Non-pigmented ciliary epithelial cell (primary cell): ENCODE measurements around the gene UCP3.

Experiments
- DNase-seq: peaks from one replicate; pipeline ENCODE4 v3.0.0-alpha.2; 2010; ENCODE audit warnings: low read depth

Gene UCP3

DNA sequence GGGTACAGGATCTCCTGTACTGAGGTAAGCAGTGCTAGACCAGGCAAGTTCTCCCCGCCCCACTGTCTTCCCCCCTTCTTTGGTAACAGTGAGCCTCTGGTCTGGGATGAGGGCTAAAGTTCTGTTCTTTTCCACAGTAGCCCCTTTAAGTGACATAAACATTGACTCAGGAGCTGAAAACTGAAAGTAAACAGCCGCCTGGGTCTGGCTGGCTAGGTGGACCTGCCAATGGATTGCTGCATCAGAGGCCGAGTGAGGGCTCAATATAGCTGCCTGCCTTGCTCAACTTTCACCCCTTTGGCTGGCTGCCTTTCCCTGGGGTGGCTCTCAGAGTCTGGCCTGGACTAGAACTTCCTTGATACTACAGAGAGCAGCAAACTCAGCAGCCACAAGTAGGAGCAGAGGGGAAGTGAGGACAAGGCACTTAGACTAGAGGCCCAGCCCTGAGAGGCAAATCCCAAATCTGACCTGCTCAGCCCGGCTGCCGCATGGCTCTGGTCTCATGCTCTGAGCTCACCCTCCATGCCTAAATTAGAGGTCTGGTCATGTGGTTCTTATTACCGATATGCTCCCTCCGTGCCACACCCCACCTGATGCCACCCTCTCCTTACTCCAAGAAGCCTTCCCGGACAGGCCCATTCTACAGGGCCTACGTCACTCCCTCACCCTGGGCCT is 9.6 kb upstream of the UCP3 start:
- no peak for DNase-seq

DNA sequence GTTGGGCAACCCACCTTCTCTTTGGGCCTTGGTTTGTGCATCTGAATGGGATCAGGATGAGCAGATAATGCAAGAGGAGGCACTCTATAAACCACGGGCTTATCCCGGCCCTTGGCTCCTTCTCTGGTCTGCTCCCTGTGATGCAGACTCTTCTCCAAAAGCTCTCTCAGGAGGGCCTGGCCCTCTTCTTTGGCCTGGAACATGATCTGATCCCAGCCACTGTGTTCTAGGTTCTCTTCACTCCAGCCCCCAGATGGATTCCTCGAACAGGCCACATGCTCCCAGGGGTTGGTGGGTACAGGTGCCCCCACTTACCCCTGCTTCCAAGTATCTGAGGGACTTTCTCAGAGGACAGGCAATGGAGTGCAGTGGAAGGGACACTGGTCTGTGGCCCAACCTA is 8.7 kb upstream of the UCP3 start:
- no peak for DNase-seq

DNA sequence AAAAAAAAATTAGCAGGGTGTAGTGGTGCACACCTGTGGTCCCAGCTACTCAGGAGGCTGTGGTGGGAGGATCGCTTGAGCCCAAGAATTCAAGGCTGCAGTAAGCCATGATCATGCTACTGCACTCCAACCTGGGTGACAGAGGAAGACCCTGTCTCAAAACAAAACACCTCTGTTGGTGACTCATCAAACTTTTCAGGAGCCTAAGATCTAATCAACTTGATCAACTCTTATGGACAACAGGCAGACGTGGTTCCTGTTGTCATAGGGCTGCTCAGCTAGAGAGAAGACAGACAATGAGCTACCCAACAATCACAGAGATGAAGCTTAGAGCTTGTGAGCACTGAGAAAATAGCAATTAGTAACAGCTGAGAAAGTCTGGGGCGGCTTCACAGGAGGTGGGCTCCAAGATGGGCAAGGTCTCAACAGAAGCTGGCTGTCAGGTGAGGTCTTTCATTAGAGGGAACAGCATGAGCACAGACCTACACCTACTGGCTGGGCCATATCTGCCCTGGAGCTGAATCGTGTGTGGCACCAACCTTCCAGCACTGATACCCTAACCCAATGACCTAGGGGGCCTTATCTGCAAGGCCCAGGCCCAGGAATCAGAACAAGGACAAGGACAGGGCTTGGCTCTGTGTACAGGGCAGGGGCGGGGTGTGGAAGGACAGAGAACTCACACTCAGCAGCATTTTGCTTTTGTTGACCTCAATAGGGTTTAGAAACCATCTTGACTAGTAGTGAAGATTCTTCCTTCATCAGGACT is 7.2 kb upstream of the UCP3 start:
- DNase-seq, result no peak

DNA sequence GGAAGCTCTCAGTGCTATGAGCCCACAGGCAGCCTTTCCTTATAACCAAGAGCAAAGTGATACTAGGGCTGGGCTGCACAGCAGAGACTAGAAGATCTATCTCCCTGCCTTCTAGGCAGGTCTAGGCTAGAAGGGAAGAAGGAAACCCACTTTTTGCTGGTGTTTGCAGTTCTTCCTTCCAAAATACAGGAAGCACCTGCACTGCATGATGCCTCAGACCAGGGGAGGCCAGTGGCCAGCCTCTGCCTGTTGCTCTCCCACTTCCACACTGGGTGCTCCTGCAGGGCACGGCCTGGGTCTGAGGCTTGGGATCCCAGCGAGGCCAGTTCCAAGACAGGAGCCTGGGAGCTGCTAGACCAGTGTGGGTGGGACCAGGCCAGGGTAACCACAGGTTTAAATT is 6.0 kb upstream of the UCP3 start:
- no peak for DNase-seq

DNA sequence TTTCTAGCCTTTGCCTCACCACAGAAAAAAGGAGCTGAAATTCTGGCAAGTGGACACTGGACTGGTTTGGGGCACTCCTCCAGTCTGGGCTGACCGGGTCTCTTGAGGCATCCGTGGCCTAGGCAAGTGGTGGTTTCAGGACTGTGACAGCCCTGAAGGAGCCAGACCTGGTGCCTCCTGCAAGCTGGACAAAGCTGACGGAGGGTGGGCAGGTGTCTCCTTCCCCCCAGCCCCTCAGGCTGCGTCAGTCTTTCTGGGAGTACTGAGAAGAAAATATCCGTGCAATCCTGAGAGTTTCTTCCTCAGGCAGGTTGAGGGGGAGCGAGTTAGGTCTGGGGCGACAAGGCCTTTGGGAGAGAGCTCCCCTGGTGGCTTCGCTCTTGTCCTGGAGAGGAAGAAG is 4.3 kb upstream of the UCP3 start:
- DNase-seq, result no peak

DNA sequence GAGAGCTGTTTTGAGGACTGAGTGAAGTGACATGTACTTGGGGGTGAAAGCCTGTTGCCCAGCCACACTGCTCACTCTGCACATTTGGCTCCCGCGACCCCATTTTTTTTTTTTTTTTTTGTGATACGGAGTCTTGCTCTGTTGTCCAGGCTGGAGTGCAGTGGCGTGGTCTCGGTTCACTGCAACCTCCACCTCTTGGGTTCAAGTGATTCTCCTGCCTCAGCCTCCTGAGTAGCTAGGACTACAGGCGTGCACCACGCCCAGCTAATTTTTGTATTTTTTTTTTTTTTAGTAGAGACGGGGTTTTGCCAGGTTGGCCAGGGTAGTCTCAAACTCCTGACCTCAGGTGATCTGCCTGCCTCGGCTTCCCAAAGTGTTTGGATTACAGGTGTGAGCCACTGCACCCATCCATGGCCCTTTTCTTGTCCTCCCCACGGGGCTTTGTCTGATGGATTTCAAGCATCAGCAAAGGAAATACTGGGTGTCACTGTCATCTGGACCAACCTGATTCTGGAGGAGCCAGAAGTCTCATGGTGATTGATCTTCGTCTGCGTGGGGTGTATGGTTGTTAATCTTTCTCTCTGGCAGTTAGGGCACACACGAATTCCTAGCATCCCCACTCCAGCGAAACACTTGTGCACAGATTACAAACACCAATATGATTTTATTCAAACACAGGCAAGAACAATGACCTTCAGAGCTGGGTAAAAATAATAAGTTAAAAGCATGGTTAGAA is 3.4 kb upstream of the UCP3 start:
- DNase-seq, result no peak

DNA sequence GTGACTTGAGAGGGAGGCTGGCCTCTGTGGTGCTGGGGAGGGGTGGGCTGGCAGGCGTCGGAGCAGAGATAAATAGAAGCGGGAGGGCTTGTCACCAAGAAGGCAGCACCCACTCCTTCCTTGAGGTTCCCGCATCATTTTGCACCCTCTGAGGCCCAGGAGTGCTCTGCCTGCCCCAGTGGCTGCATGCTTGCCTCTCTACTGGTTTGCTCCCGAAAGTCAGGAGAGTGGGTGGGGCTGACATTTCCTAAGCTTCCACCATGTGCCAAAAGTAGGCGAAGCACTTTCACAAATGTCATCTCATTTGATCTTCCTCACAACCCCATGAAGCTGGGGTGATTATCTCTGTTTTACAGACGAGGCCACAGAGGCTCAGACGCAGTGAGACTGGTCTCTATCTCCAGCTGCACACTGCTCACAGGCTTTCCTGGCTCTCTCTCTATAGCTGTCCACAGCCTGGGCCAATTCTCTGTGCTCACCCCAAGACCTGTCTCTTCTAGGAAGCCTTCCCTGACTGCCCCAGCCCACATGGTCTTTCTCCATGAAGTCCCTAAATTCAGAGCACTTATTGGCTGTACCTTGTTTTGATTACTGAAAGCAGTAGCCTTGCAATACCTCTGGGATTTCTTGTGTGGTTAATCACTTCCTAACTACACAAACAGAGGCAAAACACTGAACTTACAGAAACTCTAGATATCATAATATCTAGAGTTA is 2.6 kb upstream of the UCP3 start:
- no peak for DNase-seq

DNA sequence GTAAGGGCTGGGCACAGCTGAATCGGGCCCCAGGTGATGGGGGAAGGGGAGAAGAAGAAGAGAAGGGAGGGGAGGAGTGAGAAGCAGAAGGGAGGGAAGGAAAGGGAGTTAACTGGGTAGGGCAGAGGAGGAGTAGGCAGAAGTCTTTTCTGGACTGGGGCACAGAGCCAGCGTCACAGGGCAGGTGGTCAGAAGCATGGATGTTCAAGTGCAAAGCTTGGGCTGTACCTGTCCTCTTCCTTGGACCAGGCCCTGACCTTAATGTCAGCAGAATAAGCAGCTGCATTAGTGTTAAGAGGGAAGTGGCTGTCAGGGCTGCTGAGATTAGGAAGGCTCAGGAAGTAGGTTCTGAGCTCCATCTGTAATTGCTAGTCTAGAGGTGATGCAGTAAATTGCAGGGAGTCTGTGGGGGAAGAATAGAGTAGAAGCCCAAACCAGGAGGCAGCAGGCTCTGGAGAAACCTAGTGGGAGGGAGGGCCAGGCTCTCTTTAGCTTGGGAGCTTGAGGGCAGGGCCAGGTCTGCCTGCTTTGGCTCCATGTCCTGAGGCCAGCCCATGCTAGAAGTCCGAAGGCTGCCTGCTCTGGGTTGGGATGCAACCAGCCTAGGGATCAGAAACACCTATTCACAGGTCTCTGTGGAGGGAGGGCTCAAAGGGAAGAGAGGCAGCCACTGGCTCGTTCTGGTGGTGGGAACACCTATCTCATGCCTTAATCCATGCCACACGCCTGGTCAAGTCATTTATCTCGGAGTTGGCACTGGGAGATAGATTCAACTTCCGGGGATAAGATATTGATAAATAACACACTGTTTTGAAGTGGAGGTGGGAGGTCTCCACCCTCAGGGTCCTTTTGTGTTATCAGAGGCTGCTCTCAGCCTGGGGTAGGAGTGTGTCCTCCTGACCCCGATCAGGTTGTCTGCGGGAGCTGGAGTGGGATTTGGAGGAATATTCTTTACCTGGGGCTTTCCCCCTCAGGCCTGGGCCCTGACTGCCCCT is 1.7 kb upstream of the UCP3 start:
- DNase-seq, result no peak

DNA sequence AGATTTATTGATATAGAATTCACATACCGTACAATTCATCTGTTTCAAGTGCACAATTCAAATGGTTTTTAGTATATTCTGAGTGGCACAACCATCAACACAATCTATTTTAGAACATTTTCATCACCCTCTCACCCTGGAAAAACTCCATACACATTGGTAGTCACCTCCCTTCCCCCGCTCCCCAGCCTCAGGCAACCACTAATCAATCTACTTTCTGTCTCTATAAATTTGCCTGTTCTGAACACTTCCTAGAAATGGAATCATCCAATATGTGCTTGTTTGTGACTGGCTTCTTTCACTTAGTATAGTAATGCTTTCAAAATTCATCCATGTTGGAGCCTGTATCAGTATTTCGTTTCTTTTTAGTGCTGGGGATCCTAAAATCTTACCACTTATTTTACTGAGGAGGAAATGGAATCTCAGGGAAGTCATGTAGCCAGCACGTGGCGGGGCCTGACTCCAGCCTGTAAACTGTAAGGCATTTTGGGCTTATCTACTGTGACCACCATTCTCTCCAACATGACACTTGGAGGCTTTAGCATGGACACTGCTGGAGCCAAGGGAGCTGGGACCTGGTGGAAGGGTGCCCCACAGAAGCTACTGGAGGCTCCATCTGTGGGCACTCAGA is 905 bp upstream of the UCP3 start:
- DNase-seq, result no peak

DNA sequence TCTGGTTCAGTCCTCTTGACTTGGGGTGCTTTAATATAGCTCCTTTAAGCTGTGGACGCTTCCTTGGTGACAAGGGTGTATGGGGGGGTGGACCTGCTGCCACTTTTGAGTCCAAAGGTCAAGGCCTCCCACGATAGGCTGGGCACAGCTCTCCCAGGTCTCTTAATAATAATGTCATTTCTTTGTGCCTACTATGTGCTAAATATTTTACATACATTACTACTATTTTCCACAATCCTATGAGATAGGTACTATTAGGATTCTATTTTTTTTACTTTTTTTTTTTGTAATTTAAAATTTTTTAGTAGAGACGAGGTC is 304 bp upstream of the UCP3 start:
- no peak for DNase-seq

DNA sequence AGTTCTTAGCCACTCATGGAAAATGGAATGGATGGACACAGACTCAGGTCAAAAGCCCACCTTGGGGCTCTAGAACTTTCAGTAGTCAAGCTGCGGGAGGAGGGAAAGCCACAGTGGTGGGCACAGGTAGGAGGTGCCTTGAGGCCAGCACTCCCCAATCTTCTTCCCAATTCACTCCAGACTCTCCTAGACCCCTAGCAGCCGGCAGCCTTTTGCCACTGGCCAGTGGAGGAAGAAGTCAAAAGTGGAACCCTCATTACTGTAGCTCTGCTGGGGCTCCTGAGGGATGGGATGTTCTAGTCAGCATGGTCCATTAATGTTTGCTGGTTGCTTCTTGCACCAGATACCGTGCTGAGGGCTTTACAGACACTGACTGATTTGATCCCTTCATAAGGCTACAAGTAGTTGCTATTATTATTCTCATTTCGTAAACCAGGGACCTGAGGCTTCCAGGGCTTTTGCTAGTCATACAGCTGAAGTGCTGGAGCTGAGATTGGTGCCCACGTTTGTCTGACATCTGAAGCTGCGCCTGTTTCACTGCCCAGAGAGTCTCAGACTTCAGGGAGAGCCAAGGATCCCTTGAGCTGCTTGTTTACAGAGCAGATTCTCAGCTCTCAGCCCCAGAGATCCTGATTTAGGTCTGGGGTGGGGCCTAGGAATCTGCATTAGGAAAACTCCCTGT is 1.1 kb downstream of the UCP3 start:
- no peak for DNase-seq

DNA sequence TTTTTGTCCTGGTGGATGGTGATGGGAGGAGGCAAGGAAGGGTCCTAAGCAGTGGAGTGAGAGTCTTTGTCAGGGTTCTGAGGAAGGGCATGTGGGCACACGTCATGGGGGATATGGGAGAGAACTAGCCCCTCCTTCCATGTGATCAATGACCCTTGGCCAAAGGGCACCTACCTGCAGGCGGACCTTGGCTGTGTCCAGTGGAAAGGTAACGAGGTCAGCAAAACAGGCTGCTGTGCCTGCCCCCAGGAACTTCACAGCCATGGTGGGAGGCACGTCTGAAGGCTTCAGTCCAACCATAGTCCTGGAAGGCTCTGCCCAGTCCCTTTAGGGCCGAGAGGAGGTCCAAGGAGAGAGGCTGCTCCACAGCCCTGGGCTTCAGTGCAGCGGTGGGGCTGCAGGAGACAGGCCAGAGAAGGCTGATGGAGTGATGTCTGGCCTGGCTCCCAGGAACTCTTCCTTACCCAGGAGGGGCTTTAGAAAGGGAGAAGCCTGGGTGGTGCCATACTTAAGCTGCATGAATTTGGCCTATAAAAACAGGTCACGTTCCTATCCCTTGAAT is 2.1 kb downstream of the UCP3 start:
- DNase-seq, result no peak

DNA sequence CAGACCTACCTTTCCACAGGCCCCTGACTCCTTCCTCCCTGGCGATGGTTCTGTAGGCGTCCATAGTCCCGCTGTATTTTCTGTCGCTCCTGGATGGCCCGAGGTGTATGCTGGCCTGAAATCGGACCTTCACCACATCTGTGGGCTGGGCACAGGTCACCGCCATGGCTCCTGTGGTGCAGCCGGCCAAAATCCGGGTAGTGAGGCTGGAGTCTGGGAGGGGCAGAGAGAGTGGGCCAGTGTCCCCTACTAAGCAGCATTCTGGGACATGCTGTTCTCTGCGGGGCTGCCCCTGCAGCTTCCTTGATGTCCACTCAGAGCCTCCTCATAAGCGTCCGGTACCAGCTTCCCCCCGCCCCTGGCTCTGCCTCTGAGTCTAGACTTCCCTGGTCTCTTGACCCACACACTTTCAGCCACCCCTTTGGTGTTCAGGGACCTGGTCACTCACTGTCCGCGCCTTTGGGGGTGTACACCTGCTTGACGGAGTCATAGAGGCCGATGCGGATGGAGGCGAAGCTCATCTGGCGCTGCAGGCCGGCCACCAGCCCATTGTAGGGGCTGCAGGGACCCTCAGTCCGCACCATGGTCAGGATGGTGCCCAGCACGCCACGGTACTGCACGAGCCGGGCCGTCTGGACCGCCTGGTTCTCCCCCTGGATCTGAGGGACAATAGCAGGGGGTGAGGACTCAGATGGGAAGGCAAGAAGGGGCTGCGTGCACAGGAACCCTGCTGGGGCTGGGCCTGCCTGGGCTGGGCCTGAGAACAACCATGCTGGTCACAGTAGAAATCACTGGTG is 3.0 kb downstream of the UCP3 start:
- DNase-seq, result no peak

DNA sequence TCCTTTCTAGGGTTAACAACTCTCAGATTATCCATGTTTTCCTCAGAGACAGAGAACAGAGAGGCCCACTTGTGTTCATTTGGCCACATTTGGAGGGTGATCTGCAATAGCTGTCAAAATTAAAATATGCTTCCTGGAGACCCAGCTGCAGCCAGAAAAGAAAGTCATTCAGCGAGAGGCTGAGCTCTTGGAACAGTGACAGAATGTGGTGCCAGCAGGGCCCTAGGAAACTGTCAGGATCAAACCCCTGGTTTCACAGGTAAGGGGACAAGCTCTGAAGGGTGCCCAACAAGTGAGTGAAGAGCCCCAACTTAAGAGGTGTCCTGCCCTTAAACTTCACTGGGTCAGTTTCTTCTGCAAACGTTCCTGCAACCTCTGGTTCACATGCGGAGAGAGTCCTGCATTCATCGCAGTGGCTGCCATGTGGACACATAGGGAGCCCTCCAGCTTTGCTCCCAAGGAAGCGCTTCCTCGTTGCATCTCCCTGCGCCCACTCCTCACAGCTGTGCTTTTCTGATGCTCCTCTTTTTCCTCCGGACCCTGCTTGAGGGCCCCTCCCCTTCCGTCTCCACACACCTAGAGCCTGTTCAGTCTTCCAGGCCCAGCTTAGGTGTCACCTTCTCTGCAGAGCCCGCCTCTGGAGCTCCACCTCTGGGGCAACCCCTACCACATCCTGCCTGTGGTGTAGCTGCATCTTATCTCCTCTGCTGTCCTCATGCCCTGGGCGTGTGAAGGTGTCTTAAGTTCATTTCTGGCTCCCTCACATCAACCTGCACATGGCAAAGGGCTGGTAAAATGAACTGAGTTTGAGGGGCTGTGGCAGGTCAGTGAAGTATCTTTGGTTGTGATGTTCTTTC is 3.9 kb downstream of the UCP3 start:
- no peak for DNase-seq

DNA sequence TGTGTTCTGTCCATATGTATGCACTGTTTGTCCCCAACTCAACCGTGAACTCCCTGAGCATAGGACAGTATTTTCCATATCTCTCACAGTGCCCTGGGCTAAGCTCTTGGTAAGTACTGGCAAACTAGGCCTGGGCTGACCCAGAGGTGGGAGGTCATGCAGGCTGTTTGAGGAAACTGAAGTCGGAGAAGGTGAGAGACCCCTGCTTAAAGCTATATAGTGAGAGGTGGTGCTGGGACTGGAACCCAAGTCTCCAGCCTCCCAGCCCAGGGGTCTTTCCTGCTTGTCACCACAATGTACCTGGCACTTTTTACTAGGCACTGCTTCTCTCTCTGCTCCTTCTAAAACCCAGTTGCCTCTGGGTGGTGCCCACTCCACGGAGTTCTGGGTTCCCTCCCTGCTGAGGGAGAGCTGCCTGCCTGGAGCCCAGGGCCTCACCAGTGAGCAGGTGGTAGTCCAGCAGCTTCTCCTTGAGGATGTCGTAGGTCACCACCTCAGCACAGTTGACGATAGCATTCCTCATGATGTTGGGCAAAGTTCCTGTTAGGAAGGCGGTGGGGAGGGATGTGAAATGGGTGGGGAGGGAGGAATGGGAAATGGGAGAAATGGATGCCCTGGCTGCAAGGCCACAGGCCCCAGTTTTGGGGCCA is 4.7 kb downstream of the UCP3 start:
- no peak for DNase-seq

DNA sequence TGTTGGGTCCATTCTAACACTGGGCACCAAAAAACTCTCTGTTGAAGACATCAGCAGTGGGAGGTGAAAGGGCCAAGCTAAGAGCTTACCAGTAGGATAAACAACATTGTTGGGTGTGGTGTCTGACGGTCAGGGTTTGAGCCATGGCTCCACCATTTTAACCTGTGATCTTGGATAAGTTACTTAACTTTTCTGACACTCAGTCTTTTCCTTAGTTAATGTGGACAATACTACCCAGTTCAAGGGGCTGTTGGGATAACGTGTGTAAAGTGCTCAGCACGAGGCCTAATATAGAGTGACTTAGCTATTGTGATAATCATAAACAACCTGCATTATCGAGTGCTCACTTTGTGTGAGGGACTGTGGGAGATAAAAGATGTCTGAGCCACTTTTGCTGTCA is 6.1 kb downstream of the UCP3 start:
- no peak for DNase-seq

DNA sequence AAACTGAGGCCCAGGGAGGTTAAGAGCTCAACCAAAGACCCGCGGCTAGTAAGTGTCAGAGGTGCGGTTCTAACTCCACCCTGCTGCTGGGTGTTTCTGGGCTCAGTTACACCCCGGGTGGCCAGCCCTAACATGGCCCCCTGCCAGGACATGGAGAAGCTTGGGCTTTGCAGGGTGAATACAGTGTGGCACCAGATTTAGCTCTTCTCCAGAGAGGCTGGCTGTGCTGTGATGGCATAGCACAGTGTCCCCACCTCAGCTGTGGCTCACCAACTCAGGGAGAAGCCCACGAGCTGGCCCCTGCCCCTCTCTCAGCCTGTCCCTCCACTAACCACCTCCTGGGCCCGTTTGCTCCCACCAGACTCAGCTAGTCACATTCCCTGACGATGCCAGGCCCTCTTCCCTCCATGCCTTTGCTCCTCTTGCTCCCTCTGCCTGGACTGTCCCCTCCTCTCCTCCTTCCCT is 7.0 kb downstream of the UCP3 start:
- DNase-seq, result no peak
